Panc1 (cell line): ENCODE data around the gene CAPN10. TPM values are rescaled to one million over a fixed set of nuclear protein-coding genes. Genes with fewer than 3 reads are reported as not detected.

Experiments
- ATAC-seq: fragments of 200-7000 bp; cut with Tn5 transposase; 2 replicates; pipeline ENCODE4 v1.9.1; 2020; ENCODE audit warnings: mild to moderate bottlenecking, moderate library complexity
- BruUV-seq: library from RNA; stranded (reverse); fragments of 400-500 nt; replicated peaks from 2 replicates; lab custom pipeline; 2021; lab: Mats Ljungman, UMichigan
- CTCF ChIA-PET: fragments of 300-600 bp; sonication (Branson Sonifier 250); formaldehyde crosslinking; loops from one replicate; lab custom pipeline; 2022; ENCODE audit warnings: antibody characterized with exemption; lab: Charles Lee
- POLR2A ChIA-PET: fragments of 300-600 bp; sonication (Branson Sonifier 250); formaldehyde crosslinking; loops from one replicate; lab custom pipeline; 2022; ENCODE audit warnings: antibody characterized with exemption; lab: Charles Lee
- DNase-seq: peaks from one replicate; pipeline ENCODE4 v3.0.0-alpha.2; 2010; ENCODE audit warnings: low read depth, low spot score
- H3K27ac ChIP-seq: 2 replicates; pipeline ENCODE4 v1.5.1; 2011; ENCODE audit warnings: mild to moderate bottlenecking, low read length, inconsistent platforms
- H3K27me3 ChIP-seq: fragments of 200-500 bp; sonication (Bioruptor generic); 2 replicates; pipeline ENCODE4 v1.6.0; 2014; ENCODE audit warnings: low read length, inconsistent platforms; ENCODE audit not compliant: control insufficient read depth, insufficient read depth
- H3K36me3 ChIP-seq: fragments of 200-500 bp; sonication (Bioruptor generic); 2 replicates; pipeline ENCODE4 v1.5.1; 2014; ENCODE audit warnings: inconsistent platforms, mild to moderate bottlenecking, low read length, moderate library complexity; ENCODE audit not compliant: control insufficient read depth, insufficient read depth
- H3K4me1 ChIP-seq: 2 replicates; pipeline ENCODE4 v1.5.1; 2011; ENCODE audit warnings: inconsistent platforms, mild to moderate bottlenecking, low read length, moderate library complexity; ENCODE audit not compliant: control insufficient read depth, insufficient read depth
- H3K4me3 ChIP-seq, 2 experiments: 2 replicates each; pipeline ENCODE4 v1.5.1; 2011 to 2012; ENCODE audit warnings: low read depth in 2 of 2, low read length in 2 of 2, mild to moderate bottlenecking in 2 of 2, inconsistent platforms in 1 of 2, moderate library complexity in 1 of 2
- H3K9me3 ChIP-seq: fragments of 200-500 bp; sonication (Bioruptor generic); 2 replicates; pipeline ENCODE4 v1.5.1; 2014; ENCODE audit warnings: low read depth, mild to moderate bottlenecking, inconsistent platforms, low read length, moderate library complexity; ENCODE audit not compliant: control insufficient read depth, insufficient read depth
- POLR2AphosphoS5 ChIP-seq: IDR thresholded peaks from 2 replicates; pipeline ENCODE4 v1.6.1; 2012; ENCODE audit warnings: mild to moderate bottlenecking, low read depth, low read length, moderate library complexity
- SIN3A ChIP-seq: IDR thresholded peaks from 2 replicates; pipeline ENCODE4 v1.6.1; 2012; ENCODE audit warnings: low read depth, mild to moderate bottlenecking, low read length, moderate library complexity, borderline replicate concordance; ENCODE audit not compliant: insufficient read depth
- TCF7L2 ChIP-seq: IDR thresholded peaks from 2 replicates; pipeline ENCODE4 v1.6.1; 2011; ENCODE audit warnings: mild to moderate bottlenecking, low read depth, low read length, inconsistent platforms
- in situ Hi-C: cut with HindIII; loops from 2 replicates; pipeline ENCODE4 v1.10.0; 2016; ENCODE audit warnings: low sequenced_read_pairs, low pct_unique_long_range_greater_than_20kb
- intact Hi-C: fragments of 100-400 bp; cut with micrococcal nuclease; formaldehyde crosslinking; loops from one replicate; pipeline ENCODE4 v1.10.0; 2022; ENCODE audit not compliant: unreplicated experiment
- total RNA-seq: library from RNA; stranded (reverse); gene quantifications from one replicate; pipeline ENCODE4 v1.2.1, GENCODE V29; 2021; ENCODE audit not compliant: unreplicated experiment
- TF ChIP-seq, protein P1 (sequence below): fragments of 450-650 bp; IDR thresholded peaks from 2 replicates; pipeline ENCODE4 v1.5.1; 2017; ENCODE audit warnings: mild to moderate bottlenecking
- TF ChIP-seq, protein P2 (sequence below), 2 experiments: IDR thresholded peaks; 2 replicates each; pipeline ENCODE4 v1.6.1; 2011 to 2012; ENCODE audit warnings: low read depth in 2 of 2, control low read depth in 1 of 2, low read length in 1 of 2, mild to moderate bottlenecking in 1 of 2, moderate library complexity in 1 of 2; ENCODE audit not compliant: insufficient read depth in 1 of 2

The CAPN10 gene
- total RNA-seq, 1 experiment from 2014 or later, result 38.6 TPM

DNA sequence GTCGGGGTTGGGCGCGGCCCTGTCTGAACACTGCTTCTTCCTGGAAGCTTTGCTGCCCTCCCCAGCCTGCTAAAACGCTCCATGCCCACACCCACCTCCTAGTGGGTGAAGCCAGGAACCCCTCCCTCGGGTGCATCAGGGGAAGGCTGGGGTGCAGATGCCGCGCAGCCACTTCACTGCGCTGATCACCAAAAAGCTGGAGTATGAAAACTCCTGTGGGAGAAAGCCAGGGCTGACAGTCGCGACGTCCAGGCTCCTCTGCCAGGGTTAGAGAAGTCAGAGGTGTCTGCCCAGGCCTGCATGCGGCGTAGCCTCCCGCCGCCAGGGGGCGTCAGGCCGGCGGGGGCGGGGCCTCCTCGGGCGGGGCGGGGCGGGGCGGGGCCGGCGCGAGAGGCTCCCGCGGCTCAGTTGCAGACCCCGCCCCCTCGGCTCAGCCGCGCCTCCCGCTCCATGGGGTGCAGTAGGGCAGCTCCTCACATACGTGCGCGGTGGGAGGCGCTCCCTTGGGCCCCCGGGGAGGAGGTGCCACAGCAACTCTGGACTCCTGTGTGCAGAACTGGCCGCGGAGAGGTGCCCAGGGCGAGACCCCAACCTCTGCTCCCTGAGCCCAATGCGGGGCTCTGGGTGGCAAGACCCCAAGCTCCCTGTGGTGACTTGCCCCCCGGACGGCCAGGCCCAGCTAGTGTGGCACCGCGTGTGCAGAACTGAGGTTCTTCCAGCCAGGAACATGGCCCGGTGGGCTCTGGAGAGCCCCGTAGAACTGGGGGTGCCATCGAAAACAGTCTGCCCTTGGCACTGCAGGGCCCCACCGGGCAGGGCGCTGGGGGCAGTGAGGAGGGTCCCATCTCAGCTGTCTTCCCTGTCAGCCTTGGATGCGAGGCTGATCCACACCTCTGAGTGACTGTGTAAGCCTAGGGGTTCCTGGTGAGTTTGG lies 20.1 kb upstream of the CAPN10 start:
- H3K36me3 ChIP-seq, result peaks cover 4% of the 10 kb centered on the region
- BruUV-seq, result no TSS peak
- H3K27ac ChIP-seq, result peak overlapping the region; percentile 90
- intact Hi-C loops, result no loop called here
- DNase-seq (no peak), ATAC-seq (peak; percentile 76)
- no peaks in the 10 kb centered on the region for H3K27me3 ChIP-seq
- POLR2A ChIA-PET, result interaction anchor here (1.1 kb wide), 1 partner anchor 20 kb away, joined by 3 read pairs; the partner anchor contains the start of gene CAPN10
- no peaks in the 10 kb centered on the region for H3K9me3 ChIP-seq
- peak; percentile 40; the same call in 1 of the 2 replicates for TF ChIP-seq POLR2AphosphoS5
- no peak for TF ChIP-seq SIN3A
- TF ChIP-seq, protein P1, sequence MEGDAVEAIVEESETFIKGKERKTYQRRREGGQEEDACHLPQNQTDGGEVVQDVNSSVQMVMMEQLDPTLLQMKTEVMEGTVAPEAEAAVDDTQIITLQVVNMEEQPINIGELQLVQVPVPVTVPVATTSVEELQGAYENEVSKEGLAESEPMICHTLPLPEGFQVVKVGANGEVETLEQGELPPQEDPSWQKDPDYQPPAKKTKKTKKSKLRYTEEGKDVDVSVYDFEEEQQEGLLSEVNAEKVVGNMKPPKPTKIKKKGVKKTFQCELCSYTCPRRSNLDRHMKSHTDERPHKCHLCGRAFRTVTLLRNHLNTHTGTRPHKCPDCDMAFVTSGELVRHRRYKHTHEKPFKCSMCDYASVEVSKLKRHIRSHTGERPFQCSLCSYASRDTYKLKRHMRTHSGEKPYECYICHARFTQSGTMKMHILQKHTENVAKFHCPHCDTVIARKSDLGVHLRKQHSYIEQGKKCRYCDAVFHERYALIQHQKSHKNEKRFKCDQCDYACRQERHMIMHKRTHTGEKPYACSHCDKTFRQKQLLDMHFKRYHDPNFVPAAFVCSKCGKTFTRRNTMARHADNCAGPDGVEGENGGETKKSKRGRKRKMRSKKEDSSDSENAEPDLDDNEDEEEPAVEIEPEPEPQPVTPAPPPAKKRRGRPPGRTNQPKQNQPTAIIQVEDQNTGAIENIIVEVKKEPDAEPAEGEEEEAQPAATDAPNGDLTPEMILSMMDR, result peak; percentile 99
- in situ Hi-C loops, result no loop called here
- peaks cover 38% of the 10 kb centered on the region for H3K4me1 ChIP-seq
- CTCF ChIA-PET, result interaction anchor here (0.6 to 2.0 kb wide), 6 partner anchors 19 to 667 kb away, joined by 3 to 8 read pairs (median 4); partner anchors contain the start of gene CAPN10
- peak overlapping the region; percentile 59 to 62 for H3K4me3 ChIP-seq

DNA sequence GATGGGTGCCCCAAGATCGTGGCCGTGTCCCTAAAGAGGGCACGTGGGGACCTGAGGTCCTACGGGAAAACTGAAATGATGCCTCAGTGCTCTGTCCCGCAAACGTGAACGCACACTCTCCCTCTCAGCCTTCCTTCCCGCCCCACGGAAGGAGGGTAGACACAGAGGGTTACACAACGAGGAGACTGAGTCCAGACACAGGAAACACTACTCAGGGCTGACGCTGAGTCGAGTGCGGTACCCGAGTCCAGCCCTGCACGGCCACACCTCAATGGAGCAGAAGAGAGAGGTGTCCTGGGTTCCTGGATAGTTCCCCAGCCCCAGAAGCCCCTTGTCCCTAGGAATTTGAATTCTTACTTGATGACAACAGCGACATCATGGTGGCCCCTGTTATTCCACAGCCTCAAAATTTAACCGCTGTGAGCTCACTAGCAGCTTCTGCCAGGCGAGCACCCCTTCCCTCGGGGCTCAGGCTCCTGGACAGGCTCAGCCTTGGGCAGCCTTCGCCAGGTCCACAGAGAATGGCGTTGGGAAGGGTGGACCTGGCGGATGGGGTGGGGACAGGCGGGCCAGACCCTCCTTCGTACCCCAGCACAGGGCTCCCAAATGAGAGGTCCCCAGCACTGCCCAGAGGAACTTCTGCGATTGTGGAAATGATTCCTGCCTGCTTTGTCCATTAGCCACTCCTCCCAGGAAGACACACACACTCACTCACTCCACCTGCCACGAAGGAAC lies 19.2 kb upstream of the CAPN10 start:
- ATAC-seq, result peak; percentile 2
- H3K4me1 ChIP-seq, result peaks cover 34% of the 10 kb centered on the region
- ChIA-PET CTCF (no interaction called here), POLR2A (no interaction called here)
- BruUV-seq, result no TSS peak
- in situ Hi-C loops (no loop called here), intact Hi-C loops (no loop called here)
- H3K27me3 ChIP-seq, result no peaks in the 10 kb centered on the region
- TF ChIP-seq, protein P2, sequence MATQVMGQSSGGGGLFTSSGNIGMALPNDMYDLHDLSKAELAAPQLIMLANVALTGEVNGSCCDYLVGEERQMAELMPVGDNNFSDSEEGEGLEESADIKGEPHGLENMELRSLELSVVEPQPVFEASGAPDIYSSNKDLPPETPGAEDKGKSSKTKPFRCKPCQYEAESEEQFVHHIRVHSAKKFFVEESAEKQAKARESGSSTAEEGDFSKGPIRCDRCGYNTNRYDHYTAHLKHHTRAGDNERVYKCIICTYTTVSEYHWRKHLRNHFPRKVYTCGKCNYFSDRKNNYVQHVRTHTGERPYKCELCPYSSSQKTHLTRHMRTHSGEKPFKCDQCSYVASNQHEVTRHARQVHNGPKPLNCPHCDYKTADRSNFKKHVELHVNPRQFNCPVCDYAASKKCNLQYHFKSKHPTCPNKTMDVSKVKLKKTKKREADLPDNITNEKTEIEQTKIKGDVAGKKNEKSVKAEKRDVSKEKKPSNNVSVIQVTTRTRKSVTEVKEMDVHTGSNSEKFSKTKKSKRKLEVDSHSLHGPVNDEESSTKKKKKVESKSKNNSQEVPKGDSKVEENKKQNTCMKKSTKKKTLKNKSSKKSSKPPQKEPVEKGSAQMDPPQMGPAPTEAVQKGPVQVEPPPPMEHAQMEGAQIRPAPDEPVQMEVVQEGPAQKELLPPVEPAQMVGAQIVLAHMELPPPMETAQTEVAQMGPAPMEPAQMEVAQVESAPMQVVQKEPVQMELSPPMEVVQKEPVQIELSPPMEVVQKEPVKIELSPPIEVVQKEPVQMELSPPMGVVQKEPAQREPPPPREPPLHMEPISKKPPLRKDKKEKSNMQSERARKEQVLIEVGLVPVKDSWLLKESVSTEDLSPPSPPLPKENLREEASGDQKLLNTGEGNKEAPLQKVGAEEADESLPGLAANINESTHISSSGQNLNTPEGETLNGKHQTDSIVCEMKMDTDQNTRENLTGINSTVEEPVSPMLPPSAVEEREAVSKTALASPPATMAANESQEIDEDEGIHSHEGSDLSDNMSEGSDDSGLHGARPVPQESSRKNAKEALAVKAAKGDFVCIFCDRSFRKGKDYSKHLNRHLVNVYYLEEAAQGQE (IDR thresholded peaks at IDR 0.05; ENCODE audit: insufficient read depth in 1 of 2, low read depth in 2 of 2, low read length in 1 of 2), result no peak
- TF ChIP-seq, protein P1, result no peak
- TF ChIP-seq TCF7L2 (no peak), POLR2AphosphoS5 (no peak), SIN3A (no peak)
- H3K4me3 ChIP-seq, result peak overlapping the region; percentile 59 to 62
- no peak for DNase-seq
- H3K27ac ChIP-seq, result peak overlapping the region; percentile 86
- no peaks in the 10 kb centered on the region for H3K9me3 ChIP-seq
- no peaks in the 10 kb centered on the region for H3K36me3 ChIP-seq
